H1 (cell line): ENCODE results near the gene ECPAS. TPM values are rescaled to one million over a fixed set of nuclear protein-coding genes. Genes with fewer than 3 reads are reported as not detected.

Experiments
- TAF1 ChIP-seq: IDR thresholded peaks from 2 replicates; pipeline ENCODE4 v1.6.1; 2011; ENCODE audit warnings: mild to moderate bottlenecking, low read depth, low read length
- polyA plus RNA-seq, 7 experiments: library from polyadenylated mRNA; depleted of rRNA in 3 of 7; stranded (reverse) in 5 of 7; unstranded in 2 of 7; fragments of >200 nt in 5 of 7; fragments of 200-250 nt in 2 of 7; gene quantifications; 1 replicate in 5 of 7; 2 replicates in 1 of 7; 4 replicates in 1 of 7; pipeline versions ENCODE4 v1.2.1 to v1.2.3, GENCODE V29; 2011 to 2013; ENCODE audit warnings: missing spikeins in 2 of 7, mixed read lengths in 2 of 7
- total RNA-seq: library from RNA; stranded (reverse); fragmentation: NEBNext Ultra II Directional; extraction: Animal tissue kit (Norgen Biotek cat#: 25700); gene quantifications from 2 replicates; pipeline ENCODE4 v1.2.1, GENCODE V29; 2021

The ECPAS gene
- total and polyA plus RNA-seq, 2 of the 8 experiments (the other 6 are each of a cell fraction or from before 2014, with no cell fraction given): 20.9 to 131 TPM

GRCh38 chr9:111350556-111350955, 133.6 kb downstream of the ECPAS start (continued):
- no peak for TF ChIP-seq TAF1
- TF ChIP-seq, all 59 proteins: peak for 0
